Measurements from ENCODE around the gene VAC14. TPM values are rescaled to one million over a fixed set of nuclear protein-coding genes. Genes with fewer than 3 reads are reported as not detected.
A peak's percentile ranks its signal among the peaks of the same experiment; 100 is the strongest.

VAC14 gene
- total RNA-seq, 1 experiment from 2014 or later, result 35.3 TPM

- Histone ChIP-seq H3K36me3 (ENCODE audit: control insufficient read depth in 1 of 2, insufficient read depth in 2 of 2, low read length in 2 of 2) (peaks cover 0 to 12% of the 10 kb centered on the region in 2 experiments; a peak in 1 of 4 replicates), H3K4me1 (ENCODE audit: control insufficient read depth in 1 of 2, insufficient read depth in 2 of 2, low read length in 2 of 2) (peaks cover 29 to 48% of the 10 kb centered on the region in 2 experiments), H3K79me2 (ENCODE audit: insufficient read depth, low read length) (no peaks in the 10 kb centered on the region; the same call in 1 of the 2 replicates), H3K4me2 (ENCODE audit: low read length) (peak overlapping the region; percentile 74), H3K9ac (ENCODE audit: low read length) (peak overlapping the region; percentile 74), H3K4me3 (replicated peaks in 1 of 2; ENCODE audit: low read depth in 1 of 2, low read length in 2 of 2) (peak overlapping the region in 1 of 2 experiments; percentile 27; a peak in 2 of 4 replicates), H3K9me3 (ENCODE audit: control insufficient read depth in 1 of 2, insufficient read depth in 1 of 2, low read depth in 1 of 2, low read length in 2 of 2) (no peaks in the 10 kb centered on the region), H2AFZ (ENCODE audit: low read depth, low read length, poor library complexity, severe bottlenecking) (no peak overlapping the region), H3K9me2 (ENCODE audit: insufficient read depth) (no peaks in the 10 kb centered on the region), H3K27me3 (ENCODE audit: insufficient read depth, low read length) (no peaks in the 10 kb centered on the region), H3K27ac (ENCODE audit: low read depth, low read length) (peak overlapping the region; percentile 82), H4K20me1 (ENCODE audit: insufficient read depth) (no peaks in the 10 kb centered on the region)
- TSS peak; percentile 54 for BruUV-seq (replicated peaks)
- ChIA-PET POLR2A (interaction anchor here (1.5 kb wide), 1 partner anchor 59 kb away, joined by 4 read pairs; no protein-coding TSS in a partner anchor), CTCF (interaction anchor here (0.5 to 1.6 kb wide), 2 partner anchors 25 to 581 kb away, joined by 3 to 8 read pairs; no protein-coding TSS in a partner anchor), RAD21 (ENCODE audit: low non-redundant PET in 1 of 2, low total read pairs in 2 of 2, uncharacterized antibody in 2 of 2, unreplicated experiment in 2 of 2) (interaction anchor here in 1 of 2 experiments (0.6 to 1.3 kb wide), 2 partner anchors 15 to 59 kb away, joined by 4 to 6 read pairs; no protein-coding TSS in a partner anchor)
- intact Hi-C loops (cut with micrococcal nuclease), result no loop called here
- DNase-seq (ENCODE audit: low read depth, low spot score) (peak; percentile 51), ATAC-seq (peak; percentile 80)
- no peak for TF ChIP-seq ATF3 (IDR thresholded peaks at IDR 0.05)
- TF ChIP-seq CEBPB (IDR thresholded peaks at IDR 0.05; ENCODE audit: low read depth), result no peak
- TF ChIP-seq EGR1 (IDR thresholded peaks at IDR 0.05; ENCODE audit: low read depth), result peak; percentile 96
- TF ChIP-seq ZBTB33 (IDR thresholded peaks at IDR 0.05; ENCODE audit: extremely low read depth, insufficient replicate concordance, low read length), result no peak
- TF ChIP-seq RAD21 (IDR thresholded peaks at IDR 0.05; ENCODE audit: low read depth), result no peak
- TF ChIP-seq EZH2 (IDR thresholded peaks at IDR 0.05), result no peak
- peak; percentile 93 for TF ChIP-seq MAX (IDR thresholded peaks at IDR 0.05)
- no peak for TF ChIP-seq CTCF (IDR thresholded peaks at IDR 0.05 in 2 of 3, conservative IDR thresholded peaks at IDR 0.05 in 1 of 3; ENCODE audit: borderline replicate concordance in 1 of 3, insufficient read depth in 1 of 3, low read depth in 2 of 3, low read length in 2 of 3)
- TF ChIP-seq ZNF274 (IDR thresholded peaks at IDR 0.05; ENCODE audit: low read depth, low read length), result no peak
Observed at GRCh38 chr16:70746040-70746707, 54.8 kb downstream of the VAC14 start.
